ENCODE measurements around the gene IQCE. TPM values are rescaled to one million over a fixed set of nuclear protein-coding genes. Genes with fewer than 3 reads are reported as not detected.

IQCE gene
- total and polyA plus RNA-seq, 11 donors: 5.0 to 14.1 (median 10.3) TPM

GRCh38 chr7:2613098-2613930 is 54.5 kb downstream of the IQCE start:
- WGBS, 4 donors: 57 to 72% (median 69%) methylated on average over 15 to 19 of the region's 19 CpGs
- Histone ChIP-seq H3K27ac (peak overlapping the region; percentile 11 to 92 (median 78)), H3K4me3 (no peak overlapping the region), H3K36me3 (peaks cover 0 to 3% (median 0%) of the 10 kb centered on the region in 9 donors), H3K27me3 (no peaks in the 10 kb centered on the region), H3K9me3 (no peaks in the 10 kb centered on the region), H3K4me1 (peaks cover 0 to 58% (median 37%) of the 10 kb centered on the region in 12 donors)
- ATAC-seq (peak in 3 of 4 donors; percentile 7 to 31 (median 25)), DNase-seq (no peak)
- intact Hi-C loops (cut with DNase I): loop anchor here in 1 of 10 donors (5.0 kb wide), 1 partner anchor 44 kb away; no protein-coding TSS in a partner anchor
- TF ChIP-seq POLR2A (IDR thresholded peaks at IDR 0.05) (no peak), CTCF (IDR thresholded peaks at IDR 0.05) (no peak)

- intact Hi-C loops (cut with DNase I): loop anchor here in 1 of 10 donors (5.0 kb wide), 1 partner anchor 43 kb away; no protein-coding TSS in a partner anchor
- H3K27me3 ChIP-seq: no peaks in the 10 kb centered on the region
- no peak for TF ChIP-seq POLR2A (IDR thresholded peaks at IDR 0.05)
- TF ChIP-seq CTCF (IDR thresholded peaks at IDR 0.05): no peak
- ATAC-seq: peak; percentile 30 to 76 (median 68)
- peak overlapping the region in 3 of 12 donors; percentile 6 to 10 (median 6) for H3K4me3 ChIP-seq
- DNase-seq: peak in 2 of 5 donors; percentile 75 to 84
- H3K4me1 ChIP-seq: peaks cover 0 to 55% (median 32%) of the 10 kb centered on the region in 12 donors
- H3K9me3 ChIP-seq: no peaks in the 10 kb centered on the region
- peaks cover 0 to 3% (median 0%) of the 10 kb centered on the region in 9 donors for H3K36me3 ChIP-seq
- H3K27ac ChIP-seq: peak overlapping the region in 11 of 12 donors; percentile 63 to 92 (median 79)
- WGBS, 4 donors: 33 to 39% (median 36%) methylated on average over 22 of the region's 22 CpGs
Observed at GRCh38 chr7:2613931-2614600, 55.3 kb downstream of the IQCE start.

- 70 to 82% (median 76%) methylated on average over 22 of the region's 22 CpGs for WGBS, 4 donors
- no peaks in the 10 kb centered on the region for H3K27me3 ChIP-seq
- H3K9me3 ChIP-seq: no peaks in the 10 kb centered on the region
- peak overlapping the region in 2 of 12 donors; percentile 6 to 10 for H3K4me3 ChIP-seq
- TF ChIP-seq POLR2A (IDR thresholded peaks at IDR 0.05): no peak
- no peak for TF ChIP-seq CTCF (IDR thresholded peaks at IDR 0.05)
- peaks cover 0 to 53% (median 31%) of the 10 kb centered on the region in 12 donors for H3K4me1 ChIP-seq
- no peak for DNase-seq
- ATAC-seq: no peak
- intact Hi-C loops (cut with DNase I): loop anchor here in 1 of 10 donors (5.0 kb wide), 1 partner anchor 43 kb away; no protein-coding TSS in a partner anchor
- H3K27ac ChIP-seq: peak overlapping the region in 11 of 12 donors; percentile 63 to 92 (median 79)
- peaks cover 0 to 3% (median 0%) of the 10 kb centered on the region in 9 donors for H3K36me3 ChIP-seq
Observed at GRCh38 chr7:2614631-2615330, 56.0 kb downstream of the IQCE start.
